IPS-11a (cell line): Measurements from ENCODE around the gene CREB5.

ENCODE experiments used
- H3K4me3 ChIP-seq: one replicate; pipeline ENCODE4 v1.5.1; 2013; ENCODE audit warnings: low read depth, low read length, control low read depth

The CREB5 gene

GRCh38 chr7:28433699-28434219 is 21.4 kb downstream of the CREB5 start:
- H3K4me3 ChIP-seq: no peak overlapping the region

- H3K4me3 ChIP-seq: no peak overlapping the region
These were observed 22.2 kb downstream of the CREB5 start for GRCh38 chr7:28434510-28434909.

GRCh38 chr7:28435152-28435551 is 22.8 kb downstream of the CREB5 start:
- H3K4me3 ChIP-seq: no peak overlapping the region

GRCh38 chr7:28435732-28436378 is 23.5 kb downstream of the CREB5 start:
- H3K4me3 ChIP-seq: no peak overlapping the region

- H3K4me3 ChIP-seq: no peak overlapping the region
These were observed 27.8 kb downstream of the CREB5 start for GRCh38 chr7:28440055-28440601.

- H3K4me3 ChIP-seq: no peak overlapping the region
These were observed 30.5 kb downstream of the CREB5 start for GRCh38 chr7:28442540-28443420.

GRCh38 chr7:28446131-28446530 is 33.8 kb downstream of the CREB5 start:
- H3K4me3 ChIP-seq: no peak overlapping the region

- H3K4me3 ChIP-seq: no peak overlapping the region
These were observed 34.8 kb downstream of the CREB5 start for GRCh38 chr7:28447071-28447470.

GRCh38 chr7:28448708-28449107 is 36.4 kb downstream of the CREB5 start:
- no peak overlapping the region for H3K4me3 ChIP-seq

GRCh38 chr7:28452681-28453080 is 40.4 kb downstream of the CREB5 start:
- H3K4me3 ChIP-seq: no peak overlapping the region

- no peak overlapping the region for H3K4me3 ChIP-seq
These were observed 43.2 kb downstream of the CREB5 start for GRCh38 chr7:28455486-28455885.

- H3K4me3 ChIP-seq: no peak overlapping the region
These were observed 43.7 kb downstream of the CREB5 start for GRCh38 chr7:28456044-28456443.

- no peak overlapping the region for H3K4me3 ChIP-seq
These were observed 46.4 kb downstream of the CREB5 start for GRCh38 chr7:28458732-28459131.

- no peak overlapping the region for H3K4me3 ChIP-seq
These were observed 47.0 kb downstream of the CREB5 start for GRCh38 chr7:28459306-28459705.

GRCh38 chr7:28465697-28466096 is 53.4 kb downstream of the CREB5 start:
- no peak overlapping the region for H3K4me3 ChIP-seq

- H3K4me3 ChIP-seq: no peak overlapping the region
These were observed 54.0 kb downstream of the CREB5 start for GRCh38 chr7:28466341-28466740.

- no peak overlapping the region for H3K4me3 ChIP-seq
These were observed 54.6 kb downstream of the CREB5 start for GRCh38 chr7:28466885-28467284.

- no peak overlapping the region for H3K4me3 ChIP-seq
These were observed 57.2 kb downstream of the CREB5 start for GRCh38 chr7:28469562-28469961.

- H3K4me3 ChIP-seq: no peak overlapping the region
These were observed 58.0 kb downstream of the CREB5 start for GRCh38 chr7:28470344-28470743.

- no peak overlapping the region for H3K4me3 ChIP-seq
These were observed 60.0 kb downstream of the CREB5 start for GRCh38 chr7:28472332-28472731.

GRCh38 chr7:28473571-28474281 is 61.4 kb downstream of the CREB5 start:
- no peak overlapping the region for H3K4me3 ChIP-seq
